WTC11 (cell line): Measurements from ENCODE around the gene MLH3.

Experiments used
- ETV6 ChIP-seq: sonication (generic); formaldehyde crosslinking; IDR thresholded peaks from 2 replicates; pipeline ENCODE4 v1.8.1; 2022; ENCODE audit warnings: mild to moderate bottlenecking, missing genetic modification reagents
- GABPB1 ChIP-seq: sonication (generic); formaldehyde crosslinking; IDR thresholded peaks from 2 replicates; pipeline ENCODE4 v1.8.1; 2023; ENCODE audit warnings: mild to moderate bottlenecking, missing genetic modification reagents
- TEAD4 ChIP-seq: sonication (generic); formaldehyde crosslinking; IDR thresholded peaks from 2 replicates; pipeline ENCODE4 v1.8.0; 2022; ENCODE audit warnings: mild to moderate bottlenecking, missing genetic modification reagents
- ZNF219 ChIP-seq: sonication (generic); formaldehyde crosslinking; IDR thresholded peaks from 2 replicates; pipeline ENCODE4 v1.8.0; 2023; ENCODE audit warnings: missing genetic modification reagents, mild to moderate bottlenecking, borderline replicate concordance
- ZNF263 ChIP-seq: sonication (generic); formaldehyde crosslinking; IDR thresholded peaks from 2 replicates; pipeline ENCODE4 v1.8.1; 2022; ENCODE audit warnings: low read depth, mild to moderate bottlenecking, moderate library complexity, missing genetic modification reagents
- TF ChIP-seq, protein P1 (sequence below): fragments of 200-600 bp; IDR thresholded peaks from 2 replicates; pipeline ENCODE4 v1.8.0; 2022; ENCODE audit warnings: antibody characterized with exemption
- TF ChIP-seq, protein P2 (sequence below): sonication (generic); formaldehyde crosslinking; IDR thresholded peaks from 2 replicates; pipeline ENCODE4 v1.8.0; 2022; ENCODE audit warnings: mild to moderate bottlenecking, missing genetic modification reagents
- TF ChIP-seq, protein P3 (sequence below): sonication (generic); formaldehyde crosslinking; IDR thresholded peaks from 2 replicates; pipeline ENCODE4 v1.8.1; 2022; ENCODE audit warnings: missing genetic modification reagents, borderline replicate concordance

DNA sequence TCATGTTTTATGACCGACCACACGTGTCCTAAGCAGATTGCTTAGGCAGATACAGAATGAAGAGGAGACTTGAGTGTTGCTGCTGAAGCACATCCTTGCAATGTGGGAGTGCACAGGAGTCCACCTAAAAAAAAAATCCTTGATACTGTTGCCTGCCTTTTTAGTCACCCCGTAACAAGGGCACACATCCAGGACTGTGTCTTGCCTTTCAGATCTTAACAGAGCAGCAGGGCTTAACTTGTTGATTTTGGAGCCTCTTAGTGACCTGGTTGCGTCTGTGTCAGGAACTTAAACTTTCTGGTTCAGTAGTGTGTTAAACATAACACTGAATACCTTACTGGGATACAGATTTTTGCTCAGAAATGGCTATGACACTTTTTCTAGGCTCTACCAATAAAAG, 42.1 kb downstream of the MLH3 start:
- no peak for TF ChIP-seq ZNF219
- TF ChIP-seq, protein P1, sequence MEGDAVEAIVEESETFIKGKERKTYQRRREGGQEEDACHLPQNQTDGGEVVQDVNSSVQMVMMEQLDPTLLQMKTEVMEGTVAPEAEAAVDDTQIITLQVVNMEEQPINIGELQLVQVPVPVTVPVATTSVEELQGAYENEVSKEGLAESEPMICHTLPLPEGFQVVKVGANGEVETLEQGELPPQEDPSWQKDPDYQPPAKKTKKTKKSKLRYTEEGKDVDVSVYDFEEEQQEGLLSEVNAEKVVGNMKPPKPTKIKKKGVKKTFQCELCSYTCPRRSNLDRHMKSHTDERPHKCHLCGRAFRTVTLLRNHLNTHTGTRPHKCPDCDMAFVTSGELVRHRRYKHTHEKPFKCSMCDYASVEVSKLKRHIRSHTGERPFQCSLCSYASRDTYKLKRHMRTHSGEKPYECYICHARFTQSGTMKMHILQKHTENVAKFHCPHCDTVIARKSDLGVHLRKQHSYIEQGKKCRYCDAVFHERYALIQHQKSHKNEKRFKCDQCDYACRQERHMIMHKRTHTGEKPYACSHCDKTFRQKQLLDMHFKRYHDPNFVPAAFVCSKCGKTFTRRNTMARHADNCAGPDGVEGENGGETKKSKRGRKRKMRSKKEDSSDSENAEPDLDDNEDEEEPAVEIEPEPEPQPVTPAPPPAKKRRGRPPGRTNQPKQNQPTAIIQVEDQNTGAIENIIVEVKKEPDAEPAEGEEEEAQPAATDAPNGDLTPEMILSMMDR = no peak
- TF ChIP-seq, protein P2, sequence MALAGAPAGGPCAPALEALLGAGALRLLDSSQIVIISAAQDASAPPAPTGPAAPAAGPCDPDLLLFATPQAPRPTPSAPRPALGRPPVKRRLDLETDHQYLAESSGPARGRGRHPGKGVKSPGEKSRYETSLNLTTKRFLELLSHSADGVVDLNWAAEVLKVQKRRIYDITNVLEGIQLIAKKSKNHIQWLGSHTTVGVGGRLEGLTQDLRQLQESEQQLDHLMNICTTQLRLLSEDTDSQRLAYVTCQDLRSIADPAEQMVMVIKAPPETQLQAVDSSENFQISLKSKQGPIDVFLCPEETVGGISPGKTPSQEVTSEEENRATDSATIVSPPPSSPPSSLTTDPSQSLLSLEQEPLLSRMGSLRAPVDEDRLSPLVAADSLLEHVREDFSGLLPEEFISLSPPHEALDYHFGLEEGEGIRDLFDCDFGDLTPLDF (CRISPR knock-in tag) = no peak
- no peak for TF ChIP-seq ETV6 (CRISPR knock-in tag)
- TF ChIP-seq, protein P3, sequence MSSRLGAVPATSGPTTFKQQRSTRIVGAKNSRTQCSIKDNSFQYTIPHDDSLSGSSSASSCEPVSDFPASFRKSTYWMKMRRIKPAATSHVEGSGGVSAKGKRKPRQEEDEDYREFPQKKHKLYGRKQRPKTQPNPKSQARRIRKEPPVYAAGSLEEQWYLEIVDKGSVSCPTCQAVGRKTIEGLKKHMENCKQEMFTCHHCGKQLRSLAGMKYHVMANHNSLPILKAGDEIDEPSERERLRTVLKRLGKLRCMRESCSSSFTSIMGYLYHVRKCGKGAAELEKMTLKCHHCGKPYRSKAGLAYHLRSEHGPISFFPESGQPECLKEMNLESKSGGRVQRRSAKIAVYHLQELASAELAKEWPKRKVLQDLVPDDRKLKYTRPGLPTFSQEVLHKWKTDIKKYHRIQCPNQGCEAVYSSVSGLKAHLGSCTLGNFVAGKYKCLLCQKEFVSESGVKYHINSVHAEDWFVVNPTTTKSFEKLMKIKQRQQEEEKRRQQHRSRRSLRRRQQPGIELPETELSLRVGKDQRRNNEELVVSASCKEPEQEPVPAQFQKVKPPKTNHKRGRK (CRISPR knock-in tag) = no peak
- no peak for TF ChIP-seq TEAD4
- TF ChIP-seq ZNF263 (CRISPR knock-in tag) = no peak
- TF ChIP-seq GABPB1 (CRISPR knock-in tag) = no peak
